RWPE1 (cell line): Measurements from ENCODE around the gene CORO7.

Source experiments
- CTCF ChIA-PET: fragments of 350-600 bp; sonication (Branson Sonifier 250); formaldehyde crosslinking; extraction: SDS; loops from one replicate; lab custom pipeline; 2021; lab: Yijun Ruan, JAX
- POLR2A ChIA-PET: fragments of 400-600 bp; formaldehyde crosslinking; extraction: SDS; loops from one replicate; lab custom pipeline; 2020; ENCODE audit warnings: antibody characterized with exemption; ENCODE audit not compliant: low non-redundant PET; lab: Yijun Ruan, JAX
- DNase-seq: peaks from one replicate; pipeline ENCODE4 v3.0.0; 2012; ENCODE audit warnings: low spot score
- H3K27ac ChIP-seq: fragments of 450-650 bp; 2 replicates; pipeline ENCODE4 v1.5.1; 2017
- TF ChIP-seq, protein P1 (sequence below): fragments of 450-650 bp; conservative IDR thresholded peaks from 2 replicates; pipeline ENCODE4 v1.5.1; 2017; ENCODE audit warnings: low read depth, mild to moderate bottlenecking

Gene CORO7

DNA sequence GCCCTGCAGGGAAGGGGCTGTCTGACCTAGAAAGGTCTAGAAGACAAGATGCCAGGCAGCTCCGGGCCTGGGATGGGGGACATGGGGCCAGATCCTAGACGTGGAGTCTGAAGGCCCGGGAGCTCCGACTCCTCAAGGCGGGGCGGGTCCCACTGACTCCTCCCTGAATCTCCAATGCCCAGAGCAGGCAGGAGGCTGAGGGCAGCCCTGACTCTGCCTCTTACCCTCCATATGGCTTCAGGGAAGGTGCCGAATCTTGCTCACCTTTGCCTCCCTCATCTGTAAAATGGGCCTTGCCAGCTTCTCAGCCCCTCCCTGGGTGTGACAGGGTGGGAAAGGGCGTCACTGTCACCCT lies 30.0 kb downstream of the CORO7 start:
- CTCF ChIA-PET: interaction anchor here (1.1 to 1.3 kb wide), 2 partner anchors 9 to 16 kb away, joined by 3 to 4 read pairs; no protein-coding TSS in a partner anchor
- H3K27ac ChIP-seq: peak overlapping the region; percentile 95
- DNase-seq: no peak
- TF ChIP-seq, protein P1, sequence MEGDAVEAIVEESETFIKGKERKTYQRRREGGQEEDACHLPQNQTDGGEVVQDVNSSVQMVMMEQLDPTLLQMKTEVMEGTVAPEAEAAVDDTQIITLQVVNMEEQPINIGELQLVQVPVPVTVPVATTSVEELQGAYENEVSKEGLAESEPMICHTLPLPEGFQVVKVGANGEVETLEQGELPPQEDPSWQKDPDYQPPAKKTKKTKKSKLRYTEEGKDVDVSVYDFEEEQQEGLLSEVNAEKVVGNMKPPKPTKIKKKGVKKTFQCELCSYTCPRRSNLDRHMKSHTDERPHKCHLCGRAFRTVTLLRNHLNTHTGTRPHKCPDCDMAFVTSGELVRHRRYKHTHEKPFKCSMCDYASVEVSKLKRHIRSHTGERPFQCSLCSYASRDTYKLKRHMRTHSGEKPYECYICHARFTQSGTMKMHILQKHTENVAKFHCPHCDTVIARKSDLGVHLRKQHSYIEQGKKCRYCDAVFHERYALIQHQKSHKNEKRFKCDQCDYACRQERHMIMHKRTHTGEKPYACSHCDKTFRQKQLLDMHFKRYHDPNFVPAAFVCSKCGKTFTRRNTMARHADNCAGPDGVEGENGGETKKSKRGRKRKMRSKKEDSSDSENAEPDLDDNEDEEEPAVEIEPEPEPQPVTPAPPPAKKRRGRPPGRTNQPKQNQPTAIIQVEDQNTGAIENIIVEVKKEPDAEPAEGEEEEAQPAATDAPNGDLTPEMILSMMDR: no peak
- POLR2A ChIA-PET: no interaction called here

DNA sequence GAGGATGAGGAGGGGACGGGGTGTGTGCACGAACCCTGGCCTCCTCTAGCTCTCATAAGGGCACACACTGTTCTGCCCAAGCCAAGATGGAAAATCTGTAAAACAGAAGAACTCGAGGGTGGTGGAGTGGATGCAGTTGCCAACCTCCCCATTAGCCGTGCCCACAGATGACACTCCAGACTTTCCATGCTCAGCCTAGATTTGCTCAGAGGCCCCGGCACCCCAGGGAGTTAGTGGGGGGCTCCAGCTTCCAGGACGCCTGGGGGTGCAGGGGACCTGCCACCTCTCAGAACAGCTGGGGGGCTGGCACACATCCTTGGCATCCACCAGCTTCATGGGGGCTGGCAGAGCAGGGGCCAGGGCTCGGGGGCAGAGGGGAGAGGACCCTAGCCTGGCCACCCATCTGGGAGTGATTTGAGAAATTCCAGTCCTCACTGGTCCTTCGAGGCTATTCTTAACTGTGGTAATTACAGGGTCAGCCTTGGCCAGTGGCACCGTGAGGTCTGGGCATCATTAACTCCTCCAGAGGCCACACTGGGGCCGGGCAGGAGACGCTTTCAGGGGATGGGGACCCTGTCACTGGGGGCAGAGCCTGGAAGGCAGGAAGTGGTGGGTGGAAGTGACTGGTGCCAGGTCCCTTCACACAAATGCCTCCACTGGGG lies 30.5 kb downstream of the CORO7 start:
- POLR2A ChIA-PET: no interaction called here
- CTCF ChIA-PET: interaction anchor here (0.7 to 1.5 kb wide), 4 partner anchors 9 to 17 kb away, joined by 3 to 4 read pairs (median 3); no protein-coding TSS in a partner anchor
- TF ChIP-seq, protein P1: no peak

DNA sequence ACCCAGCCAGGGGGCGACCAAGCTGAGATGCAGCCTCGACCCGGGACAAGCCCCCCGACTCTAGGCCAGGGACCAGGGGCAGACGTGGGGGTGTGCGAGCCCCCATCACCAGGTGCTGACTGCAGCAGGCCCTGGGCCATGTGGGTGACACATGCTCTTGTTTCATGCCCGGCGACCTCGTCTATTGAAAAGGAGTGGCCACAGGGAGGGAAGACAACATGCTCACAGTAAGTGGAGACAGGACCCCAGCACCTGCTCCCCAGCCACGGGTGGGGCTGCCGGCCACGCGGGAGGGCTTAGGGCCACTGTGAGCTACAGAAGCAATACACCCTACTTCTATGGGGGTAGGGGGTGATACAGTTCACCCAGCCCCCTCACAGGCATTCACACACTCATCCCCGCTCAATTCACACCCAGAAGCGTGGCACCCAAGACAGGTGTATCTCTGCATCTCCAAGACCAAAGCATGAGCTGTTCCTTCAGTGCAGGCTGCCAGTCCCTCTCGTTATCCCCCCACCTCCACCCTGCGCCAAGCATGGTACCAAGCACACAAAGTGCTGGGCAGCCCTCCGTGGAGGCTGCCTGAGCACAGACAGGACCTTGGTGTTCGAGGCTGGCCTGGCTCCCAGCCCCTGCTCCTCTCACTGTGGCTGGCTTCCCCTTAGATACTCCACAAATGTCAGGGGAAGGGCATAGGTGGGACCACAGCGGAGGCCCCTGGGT lies 31.2 kb downstream of the CORO7 start:
- ChIA-PET CTCF (interaction anchor here (0.7 to 1.5 kb wide), 2 partner anchors 9 to 18 kb away, joined by 3 read pairs; no protein-coding TSS in a partner anchor), POLR2A (no interaction called here)
- DNase-seq: no peak

More for the DNA sequence above, 30.5 kb downstream of the CORO7 start:
- H3K27ac ChIP-seq: peak overlapping the region; percentile 95
- DNase-seq: no peak

DNA sequence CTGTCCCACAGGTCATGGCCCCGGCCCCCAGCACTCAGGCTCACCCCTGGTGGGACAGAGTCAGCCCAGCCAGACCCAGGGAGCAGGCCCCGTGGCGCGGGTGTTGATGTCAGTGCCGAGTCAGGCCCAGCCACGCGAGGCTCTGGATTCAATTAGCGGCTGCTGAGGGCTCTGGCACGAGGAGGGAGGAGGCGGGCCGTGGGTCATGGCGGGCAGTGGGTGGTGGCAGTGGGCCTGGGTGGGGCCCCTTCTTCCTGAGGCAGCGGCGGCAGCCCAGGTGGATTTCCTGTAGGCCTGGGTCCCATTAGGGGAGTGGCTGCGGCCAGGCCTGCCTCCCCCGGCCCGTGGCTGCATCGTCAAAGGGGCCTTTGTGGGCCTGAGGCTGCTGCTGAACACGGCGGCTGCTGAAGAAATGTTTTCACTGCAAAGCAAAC lies 31.9 kb downstream of the CORO7 start:
- TF ChIP-seq, protein P1: no peak
- ChIA-PET POLR2A (no interaction called here), CTCF (interaction anchor here (1.5 kb wide), 1 partner anchor 18 kb away, joined by 3 read pairs; no protein-coding TSS in a partner anchor)
- DNase-seq: no peak
- peak overlapping the region; percentile 95 for H3K27ac ChIP-seq

More for the DNA sequence above, 31.2 kb downstream of the CORO7 start:
- TF ChIP-seq, protein P1: no peak
- H3K27ac ChIP-seq: peak overlapping the region; percentile 95

DNA sequence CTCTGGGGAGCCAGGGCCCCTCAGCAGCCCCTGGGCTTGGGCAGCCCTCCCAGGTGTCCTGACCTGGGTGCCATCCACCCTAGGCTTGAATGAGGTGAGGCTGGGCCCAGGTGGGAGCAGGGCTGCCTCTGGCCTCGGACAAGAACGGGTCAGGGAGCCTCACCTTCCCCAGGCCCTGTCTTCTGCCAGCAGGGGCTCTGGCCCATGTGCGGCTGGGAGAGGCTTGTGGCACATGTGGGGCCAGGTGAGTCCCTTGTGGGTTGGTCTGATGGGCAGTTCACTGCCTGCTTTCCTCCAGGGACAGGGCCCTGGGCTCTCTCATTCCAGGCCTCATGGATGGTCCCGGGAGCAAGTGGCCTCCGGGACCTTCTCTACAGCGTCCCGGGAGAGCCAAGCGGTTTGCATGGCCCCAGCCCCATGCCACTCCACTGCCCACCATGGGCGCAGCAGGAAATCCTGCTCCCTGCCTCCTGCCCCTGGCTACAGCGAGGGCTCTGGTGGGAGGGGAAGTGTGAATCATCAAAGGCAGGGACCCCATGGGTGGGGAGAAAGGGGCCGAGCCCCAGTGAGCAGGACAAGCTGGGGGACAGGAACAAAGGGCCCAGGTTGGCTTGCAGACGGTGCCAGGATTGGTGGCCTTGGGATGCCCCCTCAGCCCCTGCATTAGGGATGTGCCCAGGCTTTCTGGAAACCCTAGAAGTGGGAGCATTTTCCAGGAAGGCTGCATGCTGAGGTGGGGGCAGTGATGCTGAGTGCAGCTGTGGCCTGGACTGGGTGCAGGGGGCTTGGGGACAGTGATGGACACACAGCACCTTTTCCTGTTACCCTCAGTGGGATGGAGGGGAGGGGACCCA lies 32.6 kb downstream of the CORO7 start:
- POLR2A ChIA-PET: no interaction called here
- TF ChIP-seq, protein P1: no peak
- CTCF ChIA-PET: no interaction called here
- peak overlapping the region; percentile 95 for H3K27ac ChIP-seq
- no peak for DNase-seq
